ENCODE data around the gene MON2. TPM values are rescaled to one million over a fixed set of nuclear protein-coding genes. Genes with fewer than 3 reads are reported as not detected.

The MON2 gene
- total RNA-seq, 1 experiment from 2014 or later, result 32.8 TPM

- BruUV-seq (replicated peaks), result no TSS peak
These were observed 37.2 kb upstream of the MON2 start for GRCh38 chr12:62429457-62429856.

GRCh38 chr12:62434494-62435302 is 31.9 kb upstream of the MON2 start:
- H3K4me1 ChIP-seq (replicated peaks; ENCODE audit: insufficient read depth), result no peaks in the 10 kb centered on the region
- TF ChIP-seq CTCF (conservative IDR thresholded peaks at IDR 0.05), result no peak
- H3K9me2 ChIP-seq (ENCODE audit: insufficient read depth), result no peaks in the 10 kb centered on the region
- no peaks in the 10 kb centered on the region for H3F3A ChIP-seq (ENCODE audit: insufficient read depth, low read depth)
- H3K9me3 ChIP-seq (ENCODE audit: insufficient read depth, low read depth), result no peaks in the 10 kb centered on the region
- ChIA-PET POLR2A (ENCODE audit: unreplicated experiment) (no interaction called here), CTCF (interaction anchor here (0.7 kb wide), 1 partner anchor 94 kb away, joined by 3 read pairs; no protein-coding TSS in a partner anchor)
- H3K4me3 ChIP-seq, result peak overlapping the region; percentile 38; the same call in 1 of the 2 replicates
- H3K4me2 ChIP-seq, result peak overlapping the region; percentile 61
- no TSS peak for BruUV-seq (replicated peaks)
- peak in 1 of 2 experiments; percentile 37 for DNase-seq
- no peaks in the 10 kb centered on the region for H3K36me3 ChIP-seq (ENCODE audit: low read depth)
- intact Hi-C loops (cut with micrococcal nuclease; ENCODE audit: unreplicated experiment), result loop anchor here (5.0 kb wide), 1 partner anchor 378 kb away; no protein-coding TSS in a partner anchor
- no peaks in the 10 kb centered on the region for H3K79me2 ChIP-seq (ENCODE audit: low read depth)
- no peak overlapping the region for H3K27ac ChIP-seq
- no peaks in the 10 kb centered on the region for H4K20me1 ChIP-seq (ENCODE audit: insufficient read depth)
- H3K27me3 ChIP-seq (ENCODE audit: insufficient read depth, low read depth), result no peaks in the 10 kb centered on the region
- H2AFZ ChIP-seq, result peak overlapping the region; percentile 83

More at GRCh38 chr12:62429457-62429856, 37.2 kb upstream of the MON2 start:
- Histone ChIP-seq H3K27me3 (ENCODE audit: insufficient read depth, low read depth) (no peaks in the 10 kb centered on the region), H3K9me2 (ENCODE audit: insufficient read depth) (no peaks in the 10 kb centered on the region), H3K9me3 (ENCODE audit: insufficient read depth, low read depth) (peaks cover 3% of the 10 kb centered on the region; the same call in 1 of the 2 replicates), H4K20me1 (ENCODE audit: insufficient read depth) (no peaks in the 10 kb centered on the region; the same call in 1 of the 2 replicates), H3F3A (ENCODE audit: insufficient read depth, low read depth) (no peaks in the 10 kb centered on the region), H3K4me1 (replicated peaks; ENCODE audit: insufficient read depth) (no peaks in the 10 kb centered on the region), H3K36me3 (ENCODE audit: low read depth) (no peaks in the 10 kb centered on the region), H3K79me2 (ENCODE audit: low read depth) (no peaks in the 10 kb centered on the region), H2AFZ (no peak overlapping the region), H3K4me3 (no peak overlapping the region), H3K4me2 (no peak overlapping the region), H3K27ac (no peak overlapping the region)
- TF ChIP-seq CTCF (conservative IDR thresholded peaks at IDR 0.05) (no peak), EZH2 (IDR thresholded peaks at IDR 0.05; ENCODE audit: low read depth) (no peak)
- no peak for DNase-seq
- intact Hi-C loops (cut with micrococcal nuclease; ENCODE audit: unreplicated experiment), result no loop called here
- POLR2A ChIA-PET (ENCODE audit: unreplicated experiment), result no interaction called here
- CTCF ChIA-PET, result no interaction called here

GRCh38 chr12:62435303-62436163 is 31.1 kb upstream of the MON2 start:
- no peak for TF ChIP-seq EZH2 (IDR thresholded peaks at IDR 0.05; ENCODE audit: low read depth)
- TF ChIP-seq CTCF (conservative IDR thresholded peaks at IDR 0.05), result no peak
- peak overlapping the region; percentile 61 for H3K4me2 ChIP-seq
- no peaks in the 10 kb centered on the region for H3K4me1 ChIP-seq (replicated peaks; ENCODE audit: insufficient read depth)
- peak overlapping the region; percentile 38; the same call in 1 of the 2 replicates for H3K4me3 ChIP-seq
- peak in 1 of 2 experiments; percentile 21 for DNase-seq
- 0 out of 2 replicates have a peak overlapping the region, but pooled peaks have one; percentile 83 for H2AFZ ChIP-seq
- ChIA-PET CTCF (interaction anchor here (0.7 kb wide), 1 partner anchor 331 kb away, joined by 3 read pairs; no protein-coding TSS in a partner anchor), POLR2A (ENCODE audit: unreplicated experiment) (no interaction called here)
- no peaks in the 10 kb centered on the region for H3K9me2 ChIP-seq (ENCODE audit: insufficient read depth)
- no peaks in the 10 kb centered on the region for H4K20me1 ChIP-seq (ENCODE audit: insufficient read depth)
- intact Hi-C loops (cut with micrococcal nuclease; ENCODE audit: unreplicated experiment), result loop anchor here (5.0 kb wide), 1 partner anchor 377 kb away; no protein-coding TSS in a partner anchor
- no peak overlapping the region for H3K27ac ChIP-seq
- H3K27me3 ChIP-seq (ENCODE audit: insufficient read depth, low read depth), result no peaks in the 10 kb centered on the region
- no peaks in the 10 kb centered on the region for H3F3A ChIP-seq (ENCODE audit: insufficient read depth, low read depth)
- no peaks in the 10 kb centered on the region for H3K36me3 ChIP-seq (ENCODE audit: low read depth)
- no peaks in the 10 kb centered on the region for H3K79me2 ChIP-seq (ENCODE audit: low read depth)
- no TSS peak for BruUV-seq (replicated peaks)
- H3K9me3 ChIP-seq (ENCODE audit: insufficient read depth, low read depth), result no peaks in the 10 kb centered on the region
